ENCODE results near the gene CACNA2D3.

GRCh38 chr3:54274607-54275006 is 152.3 kb downstream of the CACNA2D3 start:
- no peak for TF ChIP-seq CTCF (IDR thresholded peaks at IDR 0.05)
- no peak for TF ChIP-seq EZH2 (IDR thresholded peaks at IDR 0.05)
- TF ChIP-seq EZH2phosphoT487 (IDR thresholded peaks at IDR 0.05): no peak
